Neural progenitor cell (in vitro differentiated cells): ENCODE results near the gene ROBO2. TPM values are rescaled to one million over a fixed set of nuclear protein-coding genes. Genes with fewer than 3 reads are reported as not detected.

Experiments
- DNase-seq: peaks from one replicate; pipeline ENCODE4 v3.0.0-alpha.2; 2016; ENCODE audit warnings: low spot score
- H2AFZ ChIP-seq: fragments of 200-600 bp; sonication (generic); replicated peaks from 2 replicates; pipeline ENCODE4 v1.6.1; 2016; ENCODE audit warnings: antibody characterized with exemption
- H3F3A ChIP-seq: fragments of 200-600 bp; sonication (generic); 2 replicates; pipeline ENCODE4 v1.6.1; 2016; ENCODE audit warnings: antibody characterized with exemption, low read depth
- H3K27ac ChIP-seq: fragments of 200-600 bp; sonication (generic); 2 replicates; pipeline ENCODE4 v1.5.1; 2016; ENCODE audit warnings: mild to moderate bottlenecking
- H3K27me3 ChIP-seq: fragments of 200-600 bp; sonication (generic); 2 replicates; pipeline ENCODE4 v1.6.1; 2016; ENCODE audit warnings: mild to moderate bottlenecking, moderate library complexity
- H3K36me3 ChIP-seq: fragments of 200-600 bp; sonication (generic); 2 replicates; pipeline ENCODE4 v1.5.1; 2016
- H3K4me1 ChIP-seq: fragments of 200-600 bp; sonication (generic); 2 replicates; pipeline ENCODE4 v1.6.1; 2016; ENCODE audit warnings: mixed run types
- H3K4me2 ChIP-seq: fragments of 200-600 bp; sonication (generic); 2 replicates; pipeline ENCODE4 v1.6.1; 2016
- H3K4me3 ChIP-seq: fragments of 200-600 bp; sonication (generic); 2 replicates; pipeline ENCODE4 v1.5.1; 2016
- H3K79me2 ChIP-seq: fragments of 200-600 bp; sonication (generic); 2 replicates; pipeline ENCODE4 v1.6.1; 2016; ENCODE audit warnings: low read depth
- H3K9ac ChIP-seq: fragments of 200-600 bp; sonication (generic); 2 replicates; pipeline ENCODE4 v1.6.1; 2016
- H3K9me3 ChIP-seq: fragments of 200-600 bp; sonication (generic); 2 replicates; pipeline ENCODE4 v1.5.1; 2016; ENCODE audit warnings: low read depth
- H4K20me1 ChIP-seq: fragments of 200-600 bp; sonication (generic); 2 replicates; pipeline ENCODE4 v1.6.1; 2016; ENCODE audit warnings: low read depth
- H3K27ac Mint-ChIP-seq: 3 replicates; pipeline ENCODE4 v1.8.0; 2021; ENCODE audit warnings: mixed read lengths
- H3K27me3 Mint-ChIP-seq: 2 replicates; pipeline ENCODE4 v1.8.0; 2022; ENCODE audit warnings: low read depth, mild to moderate bottlenecking, inconsistent platforms, moderate library complexity, mixed read lengths; ENCODE audit not compliant: insufficient read depth
- H3K36me3 Mint-ChIP-seq: 3 replicates; pipeline ENCODE4 v1.8.0; 2021; ENCODE audit warnings: mixed read lengths
- H3K4me1 Mint-ChIP-seq: 3 replicates; pipeline ENCODE4 v1.8.0; 2021; ENCODE audit warnings: mixed read lengths
- H3K4me3 Mint-ChIP-seq: 3 replicates; pipeline ENCODE4 v1.8.0; 2021; ENCODE audit warnings: mild to moderate bottlenecking, moderate library complexity, mixed read lengths
- H3K9me3 Mint-ChIP-seq: 3 replicates; pipeline ENCODE4 v1.8.0; 2020; ENCODE audit warnings: mixed read lengths
- CTCF ChIP-seq: fragments of 200-600 bp; sonication (generic); IDR thresholded peaks from 2 replicates; pipeline ENCODE4 v1.5.1; 2017; ENCODE audit warnings: antibody characterized with exemption, mild to moderate bottlenecking
- EZH2 ChIP-seq: fragments of 200-600 bp; sonication (generic); IDR thresholded peaks from 2 replicates; pipeline ENCODE4 v1.6.1; 2017; ENCODE audit warnings: antibody characterized with exemption, mild to moderate bottlenecking, moderate library complexity
- EZH2phosphoT487 ChIP-seq: fragments of 200-600 bp; sonication (generic); IDR thresholded peaks from 2 replicates; pipeline ENCODE4 v1.6.1; 2017; ENCODE audit warnings: antibody characterized with exemption
- total RNA-seq: library from RNA; depleted of rRNA; stranded (reverse); fragments of >200 nt; gene quantifications from 2 replicates; pipeline ENCODE4 v1.2.3, GENCODE V29; 2015; ENCODE audit warnings: low replicate concordance

Gene ROBO2
- total RNA-seq, 1 donor from 2014 or later = 15.0 TPM

- no peaks in the 10 kb centered on the region for H3F3A ChIP-seq
- H3K4me1 Mint-ChIP-seq = no peaks in the 10 kb centered on the region
- H3K9ac ChIP-seq = no peak overlapping the region
- H3K9me3 ChIP-seq = no peaks in the 10 kb centered on the region
- peaks cover 6% of the 10 kb centered on the region for H3K9me3 Mint-ChIP-seq
- H3K4me1 ChIP-seq = no peaks in the 10 kb centered on the region
- no peaks in the 10 kb centered on the region for H3K36me3 ChIP-seq
- no peak overlapping the region for H3K27ac ChIP-seq
- DNase-seq = no peak
- H2AFZ ChIP-seq = peak overlapping the region; percentile 87
- no peaks in the 10 kb centered on the region for H3K27me3 ChIP-seq
- H3K4me2 ChIP-seq = no peak overlapping the region
- no peaks in the 10 kb centered on the region for H3K79me2 ChIP-seq
- H4K20me1 ChIP-seq = no peaks in the 10 kb centered on the region
- TF ChIP-seq EZH2 (no peak), EZH2phosphoT487 (no peak), CTCF (no peak)
- H3K36me3 Mint-ChIP-seq = no peaks in the 10 kb centered on the region
- H3K4me3 ChIP-seq = no peak overlapping the region
- no peaks in the 10 kb centered on the region for H3K27me3 Mint-ChIP-seq
- H3K27ac Mint-ChIP-seq = no peak overlapping the region
- H3K4me3 Mint-ChIP-seq = no peak overlapping the region
These were observed 586.3 kb downstream of the ROBO2 start for GRCh38 chr3:77626157-77626556.

DNA sequence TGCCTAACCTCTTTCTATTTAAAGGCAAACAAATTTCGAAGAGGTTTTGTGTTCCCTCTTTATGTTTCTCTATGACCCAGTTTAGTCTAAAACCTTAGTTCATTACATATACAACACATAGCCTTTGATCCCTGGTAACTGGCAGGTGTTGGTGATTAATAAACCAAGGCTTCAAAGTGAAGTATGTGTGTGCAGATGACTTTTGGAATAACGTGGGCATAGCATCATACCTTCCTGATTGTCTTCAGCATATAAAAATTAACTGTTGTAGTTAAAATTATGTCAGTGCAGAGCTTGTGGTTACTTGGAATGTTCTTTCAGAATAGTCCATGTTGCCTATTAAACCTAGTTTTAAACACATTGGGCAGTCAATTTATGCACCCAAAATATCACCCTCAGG is 608.3 kb downstream of the ROBO2 start:
- no peak overlapping the region for H3K4me2 ChIP-seq
- no peak overlapping the region for H3K27ac ChIP-seq
- H4K20me1 ChIP-seq = no peaks in the 10 kb centered on the region
- peaks cover 13% of the 10 kb centered on the region for H3K4me1 Mint-ChIP-seq
- no peak overlapping the region for H2AFZ ChIP-seq
- H3K36me3 ChIP-seq = no peaks in the 10 kb centered on the region
- H3K36me3 Mint-ChIP-seq = peaks cover 3% of the 10 kb centered on the region
- H3K27me3 ChIP-seq = no peaks in the 10 kb centered on the region
- H3K9me3 ChIP-seq = no peaks in the 10 kb centered on the region
- H3K9ac ChIP-seq = no peak overlapping the region
- TF ChIP-seq EZH2phosphoT487 (no peak), CTCF (no peak), EZH2 (no peak)
- H3K79me2 ChIP-seq = no peaks in the 10 kb centered on the region
- H3F3A ChIP-seq = no peaks in the 10 kb centered on the region
- no peaks in the 10 kb centered on the region for H3K27me3 Mint-ChIP-seq
- no peak for DNase-seq
- H3K4me3 Mint-ChIP-seq = no peak overlapping the region
- H3K4me1 ChIP-seq = no peaks in the 10 kb centered on the region
- H3K27ac Mint-ChIP-seq = no peak overlapping the region
- H3K9me3 Mint-ChIP-seq = no peaks in the 10 kb centered on the region
- no peak overlapping the region for H3K4me3 ChIP-seq

DNA sequence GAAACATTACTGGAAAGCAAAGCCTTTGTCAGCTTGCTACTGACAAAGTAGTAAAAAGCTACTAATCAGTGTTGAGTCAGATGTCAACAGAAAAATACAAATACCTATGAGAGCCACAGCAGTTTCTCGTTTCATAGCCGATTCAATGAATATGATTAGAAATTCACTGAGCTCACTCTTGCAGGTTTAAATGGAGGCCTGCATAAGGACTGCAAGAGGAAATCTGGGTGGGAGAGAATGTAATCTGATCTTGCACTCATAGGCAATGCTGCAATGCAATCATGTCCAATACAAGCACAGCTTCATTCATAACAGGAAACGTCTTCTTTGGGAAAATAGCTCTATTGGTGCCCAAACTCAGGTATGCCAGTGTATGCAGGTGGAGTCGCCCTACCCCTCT is 608.8 kb downstream of the ROBO2 start:
- no peaks in the 10 kb centered on the region for H3K9me3 ChIP-seq
- no peak overlapping the region for H3K27ac ChIP-seq
- Mint-ChIP-seq H3K4me3 (no peak overlapping the region), H3K9me3 (no peaks in the 10 kb centered on the region), H3K4me1 (peaks cover 13% of the 10 kb centered on the region), H3K27ac (no peak overlapping the region), H3K27me3 (no peaks in the 10 kb centered on the region), H3K36me3 (no peaks in the 10 kb centered on the region)
- TF ChIP-seq EZH2phosphoT487 (no peak), EZH2 (no peak), CTCF (no peak)
- DNase-seq = no peak
- H3K4me2 ChIP-seq = no peak overlapping the region
- H3K36me3 ChIP-seq = no peaks in the 10 kb centered on the region
- H4K20me1 ChIP-seq = no peaks in the 10 kb centered on the region
- no peaks in the 10 kb centered on the region for H3F3A ChIP-seq
- H3K27me3 ChIP-seq = no peaks in the 10 kb centered on the region
- H3K9ac ChIP-seq = no peak overlapping the region
- H2AFZ ChIP-seq = no peak overlapping the region
- H3K79me2 ChIP-seq = no peaks in the 10 kb centered on the region
- no peak overlapping the region for H3K4me3 ChIP-seq
- no peaks in the 10 kb centered on the region for H3K4me1 ChIP-seq
